GM12875 (cell line): ENCODE measurements around the gene RAB39B.
"Not testable (repeated sequence)": the region's sequence is repeated elsewhere in the genome, so short reads cannot be mapped to it uniquely, and the experiment has no call there.

Experiments
- H3K4me3 ChIP-seq: one replicate; pipeline ENCODE4 v1.5.1; 2011; ENCODE audit warnings: low read depth, low read length, control low read depth
- TF ChIP-seq, protein P1 (sequence below): IDR thresholded peaks from 2 replicates; pipeline ENCODE4 v1.5.1; 2011; ENCODE audit warnings: low read depth, mild to moderate bottlenecking, control low read depth, inconsistent platforms, low read length, moderate library complexity, borderline replicate concordance; ENCODE audit not compliant: insufficient read depth

Gene RAB39B

DNA sequence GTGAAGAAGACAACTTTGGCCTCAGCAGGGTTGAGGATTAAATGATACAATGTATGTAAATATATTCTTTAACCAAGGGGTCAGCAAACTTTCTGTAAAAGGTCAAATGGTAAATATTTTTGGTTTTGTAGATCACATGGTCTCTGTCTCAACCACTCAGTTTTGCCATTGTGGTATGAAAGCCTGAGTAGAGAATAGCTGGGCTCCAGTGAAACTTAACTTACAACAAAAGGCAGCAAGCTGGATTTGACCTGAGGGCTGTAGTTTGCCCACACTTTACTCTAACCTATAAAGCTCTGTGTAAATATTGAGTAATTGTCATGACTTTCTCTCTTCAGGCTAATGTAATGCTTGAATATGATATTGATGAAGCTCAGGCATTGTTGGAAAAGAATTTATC, 28.4 kb downstream of the RAB39B start:
- TF ChIP-seq, protein P1, sequence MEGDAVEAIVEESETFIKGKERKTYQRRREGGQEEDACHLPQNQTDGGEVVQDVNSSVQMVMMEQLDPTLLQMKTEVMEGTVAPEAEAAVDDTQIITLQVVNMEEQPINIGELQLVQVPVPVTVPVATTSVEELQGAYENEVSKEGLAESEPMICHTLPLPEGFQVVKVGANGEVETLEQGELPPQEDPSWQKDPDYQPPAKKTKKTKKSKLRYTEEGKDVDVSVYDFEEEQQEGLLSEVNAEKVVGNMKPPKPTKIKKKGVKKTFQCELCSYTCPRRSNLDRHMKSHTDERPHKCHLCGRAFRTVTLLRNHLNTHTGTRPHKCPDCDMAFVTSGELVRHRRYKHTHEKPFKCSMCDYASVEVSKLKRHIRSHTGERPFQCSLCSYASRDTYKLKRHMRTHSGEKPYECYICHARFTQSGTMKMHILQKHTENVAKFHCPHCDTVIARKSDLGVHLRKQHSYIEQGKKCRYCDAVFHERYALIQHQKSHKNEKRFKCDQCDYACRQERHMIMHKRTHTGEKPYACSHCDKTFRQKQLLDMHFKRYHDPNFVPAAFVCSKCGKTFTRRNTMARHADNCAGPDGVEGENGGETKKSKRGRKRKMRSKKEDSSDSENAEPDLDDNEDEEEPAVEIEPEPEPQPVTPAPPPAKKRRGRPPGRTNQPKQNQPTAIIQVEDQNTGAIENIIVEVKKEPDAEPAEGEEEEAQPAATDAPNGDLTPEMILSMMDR, result no peak
- no peak overlapping the region for H3K4me3 ChIP-seq

DNA sequence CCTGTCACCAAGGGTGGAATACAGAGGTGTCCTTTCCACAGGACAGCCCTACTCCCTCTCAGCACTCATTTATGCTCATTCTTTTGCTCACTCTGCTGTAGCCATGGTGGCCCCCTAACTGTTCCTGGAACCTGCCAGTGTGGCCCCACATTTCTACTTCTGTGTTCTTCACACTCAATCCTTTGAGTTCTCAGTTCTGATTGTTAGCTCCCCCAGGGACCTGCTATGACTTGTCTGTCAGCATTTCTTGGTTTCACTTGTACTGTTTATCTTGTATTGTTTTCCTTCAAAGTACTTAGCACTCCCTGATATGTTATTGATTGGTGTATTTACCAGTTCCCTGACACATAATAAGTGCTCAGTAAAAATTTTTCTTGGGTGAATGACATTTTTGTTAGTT, 33.1 kb downstream of the RAB39B start:
- H3K4me3 ChIP-seq, result no peak overlapping the region
- TF ChIP-seq, protein P1, result no peak

DNA sequence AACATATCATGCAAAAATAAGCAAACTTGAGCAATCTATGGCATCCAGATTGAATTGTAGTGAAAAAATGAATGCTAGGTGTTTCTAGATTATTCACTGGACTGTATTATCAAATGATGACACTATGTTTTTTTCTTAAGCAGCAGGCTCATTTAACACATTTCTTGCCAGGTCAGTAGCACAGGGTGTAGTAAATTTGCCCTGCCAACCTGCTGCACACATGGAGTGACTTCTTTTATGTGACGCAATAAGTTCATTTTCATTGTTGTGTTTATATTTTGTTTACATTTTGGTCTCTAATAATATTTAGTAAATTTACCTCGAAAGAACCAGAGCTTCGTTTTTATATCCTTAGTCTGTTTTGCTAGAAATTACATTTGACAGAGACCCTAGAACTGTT, 38.5 kb downstream of the RAB39B start:
- no peak overlapping the region for H3K4me3 ChIP-seq
- TF ChIP-seq, protein P1, result no peak

- not testable (repeated sequence) for H3K4me3 ChIP-seq
These were observed 40.5 kb downstream of the RAB39B start for GRCh38 chrX:155223746-155224145.

DNA sequence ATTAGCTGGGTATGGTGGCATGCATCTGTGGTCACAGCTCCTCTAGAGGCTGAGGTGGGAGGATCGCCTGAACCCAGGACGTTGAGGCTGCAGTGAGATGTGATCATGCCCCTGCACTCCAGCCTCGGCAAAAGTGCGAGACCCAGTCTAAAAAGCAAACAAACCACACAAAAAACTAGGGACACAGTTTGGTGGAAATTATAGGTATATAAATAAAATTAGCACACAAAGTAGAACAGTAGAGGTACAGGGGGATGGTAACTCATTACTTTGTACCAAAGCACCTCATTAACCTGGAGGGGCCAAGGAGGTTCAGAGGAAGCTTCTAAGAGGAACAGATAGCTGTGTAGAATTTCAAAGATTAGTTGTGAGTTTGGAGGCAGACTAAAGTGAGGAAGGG, 42.9 kb downstream of the RAB39B start:
- no peak overlapping the region for H3K4me3 ChIP-seq
- TF ChIP-seq, protein P1, result no peak

GRCh38 chrX:155218777-155219176, 45.5 kb downstream of the RAB39B start:
- no peak overlapping the region for H3K4me3 ChIP-seq
- TF ChIP-seq, protein P1, result no peak

DNA sequence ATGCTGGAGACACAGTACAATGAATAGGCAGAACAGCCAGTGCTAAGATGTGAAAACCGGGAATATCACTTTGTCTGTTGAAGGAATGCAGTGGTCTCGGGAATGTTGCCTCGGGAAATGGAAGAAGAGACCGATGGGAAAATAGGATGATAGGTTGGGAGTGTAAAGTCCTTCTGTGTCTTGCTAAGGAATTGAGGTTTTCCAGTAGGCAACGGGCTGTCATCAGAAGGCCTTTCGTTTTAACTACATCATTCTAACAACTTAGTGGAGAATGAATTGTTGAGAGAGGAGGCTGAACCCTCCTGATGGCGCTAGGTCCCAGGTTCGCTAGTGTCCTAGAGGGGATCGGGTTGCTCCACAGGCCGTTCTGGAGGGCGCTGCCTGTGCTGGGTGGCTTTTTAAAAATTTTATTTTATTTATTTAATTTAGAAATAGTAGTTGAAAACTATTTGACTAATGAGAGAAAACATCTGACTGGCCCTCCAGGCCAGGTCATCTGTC, 47.3 kb downstream of the RAB39B start:
- TF ChIP-seq, protein P1, result no peak
- H3K4me3 ChIP-seq, result peak overlapping the region; percentile 83
